Glomerular visceral epithelial cell (primary cell): ENCODE results near the gene TMEM131L.
"Not testable (repeated sequence)": the region's sequence is repeated elsewhere in the genome, so short reads cannot be mapped to it uniquely, and the experiment has no call there.

Source experiments
- DNase-seq: peaks from one replicate; pipeline ENCODE4 v3.0.0-alpha.2; 2016; ENCODE audit errors: extremely low spot score

TMEM131L gene

GRCh38 chr4:153543351-153543750 is 77.2 kb downstream of the TMEM131L start:
- no peak for DNase-seq

- DNase-seq, result no peak
Observed at GRCh38 chr4:153545822-153546221, 79.7 kb downstream of the TMEM131L start.

- no peak for DNase-seq
Observed at GRCh38 chr4:153546280-153546679, 80.1 kb downstream of the TMEM131L start.

GRCh38 chr4:153547520-153547919 is 81.4 kb downstream of the TMEM131L start:
- no peak for DNase-seq

GRCh38 chr4:153548907-153549306 is 82.7 kb downstream of the TMEM131L start:
- not testable (repeated sequence) for DNase-seq

- no peak for DNase-seq
Observed at GRCh38 chr4:153549405-153549804, 83.2 kb downstream of the TMEM131L start.

GRCh38 chr4:153553155-153553818 is 87.1 kb downstream of the TMEM131L start:
- DNase-seq, result no peak

GRCh38 chr4:153553819-153554170 is 87.6 kb downstream of the TMEM131L start:
- DNase-seq, result no peak

GRCh38 chr4:153555730-153556434 is 89.7 kb downstream of the TMEM131L start:
- peak; percentile 62 for DNase-seq

GRCh38 chr4:153556435-153556815 is 90.3 kb downstream of the TMEM131L start:
- DNase-seq, result no peak

GRCh38 chr4:153560908-153561307 is 94.7 kb downstream of the TMEM131L start:
- no peak for DNase-seq

GRCh38 chr4:153564630-153565525 is 98.7 kb downstream of the TMEM131L start:
- no peak for DNase-seq

GRCh38 chr4:153566631-153567150 is 100.5 kb downstream of the TMEM131L start:
- no peak for DNase-seq

- not testable (repeated sequence) for DNase-seq
Observed at GRCh38 chr4:153567660-153568059, 101.5 kb downstream of the TMEM131L start.

- DNase-seq, result no peak
Observed at GRCh38 chr4:153570228-153570973, 104.2 kb downstream of the TMEM131L start.

- DNase-seq, result no peak
Observed at GRCh38 chr4:153571006-153571545, 104.9 kb downstream of the TMEM131L start.

- no peak for DNase-seq
Observed at GRCh38 chr4:153572609-153573008, 106.4 kb downstream of the TMEM131L start.

- DNase-seq, result no peak
Observed at GRCh38 chr4:153573221-153573620, 107.1 kb downstream of the TMEM131L start.

- DNase-seq, result peak; percentile 65
Observed at GRCh38 chr4:153573881-153574802, 108.0 kb downstream of the TMEM131L start.

- DNase-seq, result no peak
Observed at GRCh38 chr4:153576443-153576774, 110.2 kb downstream of the TMEM131L start.
